ENCODE measurements around the gene AGBL1.

Gene AGBL1

DNA sequence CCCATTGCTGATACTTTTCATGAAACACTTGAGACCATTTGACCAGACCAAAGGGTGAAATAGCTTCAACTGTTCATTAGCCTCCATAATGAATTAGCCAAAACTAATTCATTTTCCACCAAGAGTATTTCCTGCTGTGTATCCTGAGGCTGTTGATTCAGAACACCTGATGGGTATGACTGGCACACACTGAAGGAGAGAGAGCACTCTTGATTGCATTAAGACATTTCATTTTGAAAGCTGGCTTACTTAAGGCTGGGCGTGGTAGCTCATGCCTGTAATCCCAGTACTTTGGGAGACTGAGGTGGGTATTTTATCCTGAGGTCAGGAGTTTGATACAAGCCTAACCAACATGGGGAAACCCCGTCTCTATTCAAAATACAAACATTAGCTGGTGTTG is 175.6 kb downstream of the AGBL1 start:
- DNase-seq: no peak

GRCh38 chr15:86256628-86257027 is 177.0 kb downstream of the AGBL1 start:
- no peak for DNase-seq

- no peak for DNase-seq
Observed at GRCh38 chr15:86259589-86259988, 179.9 kb downstream of the AGBL1 start.

GRCh38 chr15:86263230-86263629 is 183.6 kb downstream of the AGBL1 start:
- no peak for DNase-seq

DNA sequence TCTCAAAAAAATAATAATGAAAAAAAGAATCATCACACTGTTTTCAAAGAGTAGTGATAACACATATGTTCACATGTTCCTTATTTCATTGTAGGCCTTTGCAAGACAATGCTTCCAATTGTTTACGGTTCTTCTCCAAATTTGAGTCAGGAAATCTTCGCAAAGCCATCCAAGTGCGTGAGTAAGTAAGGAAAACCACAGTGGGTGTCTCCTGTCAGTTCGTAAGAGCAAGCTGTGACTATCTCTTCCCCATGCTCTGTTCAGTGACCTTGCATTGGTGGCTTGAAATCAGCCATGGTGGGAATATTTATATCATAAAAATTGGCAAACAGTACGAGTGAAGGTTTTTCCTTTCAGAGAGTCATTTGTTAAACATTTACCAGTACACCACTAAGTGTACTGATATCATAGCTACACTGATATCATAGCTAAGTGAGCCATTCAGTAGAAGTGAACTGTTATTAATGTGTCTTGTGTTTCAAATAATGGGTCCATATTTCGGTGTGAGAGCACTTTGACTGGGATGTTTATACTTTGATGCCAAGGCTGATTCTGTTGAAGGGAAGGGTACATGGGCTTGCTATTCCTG is 187.3 kb downstream of the AGBL1 start:
- no peak for DNase-seq

GRCh38 chr15:86267892-86268291 is 188.2 kb downstream of the AGBL1 start:
- DNase-seq: no peak

GRCh38 chr15:86268558-86268957 is 188.9 kb downstream of the AGBL1 start:
- no peak for DNase-seq

DNA sequence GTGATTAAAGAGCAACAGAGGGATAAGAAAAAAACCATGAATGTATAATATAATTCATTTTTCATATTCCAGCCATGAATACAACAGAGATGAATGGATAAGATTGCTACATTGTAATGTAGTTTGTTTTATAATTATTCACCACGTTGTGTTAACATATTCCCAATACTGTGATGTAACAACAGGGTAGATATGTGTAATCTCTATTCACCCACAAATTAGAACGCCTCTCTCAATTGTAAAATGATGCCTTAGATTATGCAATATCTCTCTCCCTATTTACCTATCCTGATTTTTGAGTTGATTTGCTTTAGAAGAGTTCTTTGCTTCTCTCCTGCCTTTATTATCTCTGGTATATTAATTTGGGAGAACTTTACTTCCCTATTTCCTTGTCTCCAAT is 193.6 kb downstream of the AGBL1 start:
- DNase-seq: no peak

DNA sequence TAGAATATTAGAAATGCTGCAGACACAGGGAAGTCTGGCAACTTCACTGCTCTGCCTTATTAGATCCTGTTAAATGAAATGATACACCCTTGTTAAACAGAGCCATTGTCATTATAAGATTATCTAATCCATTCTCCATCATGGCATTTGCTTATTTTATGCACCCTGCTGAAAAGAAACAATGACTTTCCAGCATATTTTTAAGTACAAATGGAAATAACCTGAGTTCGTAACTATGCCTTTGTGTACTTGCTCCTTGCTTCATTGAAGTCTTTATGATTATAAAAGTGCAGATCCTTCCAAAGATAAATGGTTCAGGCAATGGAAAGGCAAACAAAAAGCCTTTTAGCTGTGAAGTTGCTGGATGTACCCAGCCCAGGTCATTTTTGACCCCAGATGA is 195.7 kb downstream of the AGBL1 start:
- no peak for DNase-seq

DNA sequence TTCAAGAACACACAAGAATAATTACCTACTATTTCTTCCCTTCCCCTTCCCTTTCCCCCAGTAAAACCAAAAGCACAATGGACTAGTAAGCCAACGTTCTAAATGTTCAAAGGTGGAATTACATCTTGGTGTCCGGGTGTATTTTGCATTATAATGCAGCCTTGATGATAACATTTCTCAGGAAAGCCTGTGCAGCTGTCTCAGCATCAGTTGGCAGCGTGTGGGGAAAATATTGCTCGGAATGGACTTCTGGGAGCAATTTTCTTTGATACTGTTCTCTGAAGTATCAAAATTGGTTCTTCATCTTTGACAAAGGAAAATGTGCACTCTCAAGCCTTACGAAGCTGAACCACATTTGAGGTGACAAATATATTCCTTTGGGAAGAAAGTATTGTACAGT is 198.9 kb downstream of the AGBL1 start:
- DNase-seq: no peak

DNA sequence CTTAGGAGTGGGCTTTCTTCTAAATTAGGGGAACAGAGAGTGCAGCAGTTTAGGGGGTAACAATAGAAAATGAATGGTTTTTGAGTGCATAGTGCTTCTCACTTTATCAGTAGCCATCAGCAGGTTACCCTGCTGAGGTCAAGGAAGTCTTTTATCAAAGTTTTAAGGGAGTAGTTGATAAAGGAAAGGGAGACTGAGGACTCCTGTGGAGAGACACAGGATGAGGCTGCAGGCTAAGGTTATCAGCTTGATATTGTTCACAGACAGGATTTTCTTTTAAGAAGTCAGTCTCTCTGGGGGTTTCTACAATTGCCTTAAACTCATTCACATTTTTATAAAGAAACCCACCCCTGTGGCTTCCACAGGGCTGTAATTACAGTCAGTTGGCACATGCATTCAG is 205.0 kb downstream of the AGBL1 start:
- no peak for DNase-seq

DNA sequence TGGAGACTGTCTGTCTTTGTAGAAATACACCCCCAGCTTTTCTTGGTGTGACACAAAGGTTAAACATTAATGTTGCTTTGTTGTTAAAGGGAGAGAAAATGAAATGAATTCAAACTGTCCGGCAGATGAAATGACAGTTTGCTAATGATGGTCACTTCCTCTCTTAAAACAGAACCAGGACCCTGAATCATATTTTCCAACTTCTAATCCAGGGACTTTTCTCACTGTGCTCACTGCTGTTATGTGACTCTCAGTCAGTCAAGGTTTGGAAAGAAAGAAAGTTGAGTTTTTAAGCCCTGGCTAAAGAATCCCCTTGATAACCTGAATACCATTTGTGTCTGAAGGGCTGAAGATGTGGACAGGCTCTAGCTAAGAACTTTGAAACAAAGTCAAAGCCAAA is 215.8 kb downstream of the AGBL1 start:
- DNase-seq: no peak

DNA sequence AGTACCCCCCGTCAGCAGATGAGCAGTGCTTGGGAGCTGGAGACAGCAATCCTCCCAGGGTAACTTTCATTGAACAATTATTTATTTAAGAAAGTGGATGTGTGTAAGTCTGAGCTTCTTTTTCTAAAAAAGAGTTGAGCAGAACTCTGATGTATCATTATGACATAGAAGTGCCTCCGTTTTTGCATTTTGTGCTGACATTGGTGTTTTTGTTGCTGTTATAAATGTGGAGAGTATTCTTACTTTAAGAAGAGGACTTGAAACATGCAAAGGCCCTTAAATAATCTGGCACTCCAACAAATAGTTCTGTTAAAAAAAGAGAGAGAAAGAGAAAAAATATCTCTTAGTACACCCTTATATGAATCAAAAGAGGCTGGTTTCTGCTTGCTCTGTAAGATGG is 217.1 kb downstream of the AGBL1 start:
- DNase-seq: no peak

GRCh38 chr15:86300390-86301125 is 220.9 kb downstream of the AGBL1 start:
- no peak for DNase-seq

DNA sequence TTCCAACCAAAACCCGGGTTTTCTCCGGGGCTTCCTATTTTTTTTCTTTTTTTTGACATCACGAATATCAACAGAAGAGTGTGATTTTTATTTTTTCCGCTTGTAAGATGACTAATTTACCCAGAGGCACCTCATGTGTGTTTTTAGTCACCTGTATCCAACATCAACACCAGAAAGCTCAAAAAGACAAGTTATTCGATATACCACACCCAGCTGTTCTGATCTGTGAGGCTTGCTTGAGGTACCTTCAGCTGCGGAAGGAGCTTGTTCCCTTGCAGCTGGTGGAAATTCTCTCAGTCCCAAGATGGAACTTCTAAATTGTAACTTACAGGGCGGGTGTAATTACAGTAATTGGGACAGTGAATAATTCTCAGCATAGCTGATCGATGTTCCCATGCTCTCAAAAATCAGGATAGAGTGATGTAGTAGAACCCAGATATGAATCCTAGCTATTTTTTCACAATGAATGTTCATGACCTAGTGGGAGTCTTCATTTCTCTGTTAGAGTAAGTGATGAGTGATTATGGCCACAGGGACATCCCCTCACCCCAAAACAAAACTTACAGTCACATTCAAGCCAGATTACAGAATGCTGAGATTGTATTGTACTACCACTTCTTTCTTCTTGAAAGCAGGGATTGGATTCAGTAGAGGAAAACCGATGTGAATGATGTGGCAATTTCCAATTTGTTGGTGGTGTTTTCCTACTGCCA is 232.1 kb downstream of the AGBL1 start:
- no peak for DNase-seq

DNA sequence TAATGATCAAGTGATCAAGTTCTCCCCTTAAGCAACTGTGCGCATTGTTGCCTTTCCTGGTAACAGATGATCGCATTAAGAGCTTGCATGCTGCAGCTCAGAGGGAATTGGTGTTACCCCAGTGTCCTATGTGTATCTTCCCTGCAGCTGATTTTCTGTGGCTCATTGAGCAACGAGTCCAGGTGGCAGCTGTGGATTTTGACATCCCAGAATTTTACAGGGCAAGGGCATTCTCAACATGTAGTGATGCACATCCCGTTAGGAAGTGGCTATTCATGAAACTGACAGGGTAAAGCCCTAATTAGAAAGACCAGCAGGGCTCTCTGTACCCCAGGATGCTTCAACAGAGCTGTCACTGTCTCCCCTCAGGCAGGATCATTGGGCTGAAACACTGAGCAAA is 232.8 kb downstream of the AGBL1 start:
- DNase-seq: no peak

- DNase-seq: no peak
Observed at GRCh38 chr15:86316216-86316615, 236.5 kb downstream of the AGBL1 start.

- no peak for DNase-seq
Observed at GRCh38 chr15:86316726-86317383, 237.2 kb downstream of the AGBL1 start.

DNA sequence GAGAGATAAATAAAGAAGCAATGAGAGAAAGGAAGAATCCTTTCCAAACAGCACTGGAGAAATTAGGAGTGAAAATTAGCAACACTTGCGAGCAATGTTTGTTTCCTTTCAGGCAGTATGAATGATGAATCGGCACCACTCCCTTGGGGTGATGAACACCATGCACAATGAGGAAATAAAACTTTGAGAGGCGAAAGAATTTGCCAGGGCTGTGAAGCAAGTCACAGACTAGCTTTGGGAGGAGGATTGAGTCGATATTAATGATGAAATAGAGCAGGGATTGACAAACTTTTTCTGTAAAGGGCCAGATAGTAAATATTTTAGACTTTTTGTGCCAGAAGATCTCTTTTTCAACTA is 237.7 kb downstream of the AGBL1 start:
- no peak for DNase-seq

DNA sequence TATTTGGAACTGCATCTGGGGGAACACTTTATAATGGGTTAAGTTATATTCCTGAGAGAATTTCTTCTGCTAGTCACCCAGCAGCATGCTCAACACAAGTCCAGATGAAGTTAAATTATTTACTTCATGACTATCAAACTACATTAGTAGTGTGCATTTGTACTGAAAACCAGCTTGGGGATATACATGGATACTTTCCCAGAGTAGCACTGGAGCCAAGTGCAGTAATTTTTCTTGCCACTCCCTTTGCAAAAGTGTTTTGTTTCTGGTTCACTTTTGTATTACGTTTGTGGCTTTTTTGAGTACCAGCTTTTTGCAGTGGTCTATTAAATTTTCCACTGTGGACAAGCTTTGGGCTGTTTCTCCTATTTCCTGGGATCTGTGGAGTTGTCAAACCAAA is 243.0 kb downstream of the AGBL1 start:
- DNase-seq: no peak

DNA sequence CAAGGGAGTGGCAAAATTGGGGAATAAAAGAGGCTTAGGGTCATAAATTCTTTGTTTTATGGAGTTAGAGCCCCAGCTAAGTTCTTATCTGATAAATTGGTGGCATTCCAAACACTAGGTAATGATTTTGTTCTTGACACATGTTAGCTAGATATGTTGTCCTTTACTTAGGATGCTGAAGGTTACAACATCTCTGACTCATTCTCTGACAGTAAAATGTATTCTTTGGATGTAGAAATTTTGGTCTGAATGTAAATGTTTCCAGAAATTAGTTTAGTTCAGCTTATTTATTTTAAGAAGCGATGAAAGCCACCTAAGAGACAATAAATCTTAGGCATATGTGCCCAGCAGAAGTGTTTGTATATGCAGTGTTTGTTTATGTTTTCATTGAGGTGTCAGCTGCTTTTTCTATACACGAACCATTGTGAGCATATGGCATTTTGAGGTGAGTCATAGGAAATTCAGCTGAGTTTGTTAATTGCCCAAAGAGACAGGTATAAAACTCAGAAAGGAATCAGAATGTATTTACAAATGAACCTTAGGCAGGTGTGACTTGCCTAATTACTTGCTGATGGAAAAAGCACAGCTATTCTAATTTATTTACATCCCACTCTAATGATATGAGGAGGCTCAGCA is 247.7 kb downstream of the AGBL1 start:
- DNase-seq: no peak

DNA sequence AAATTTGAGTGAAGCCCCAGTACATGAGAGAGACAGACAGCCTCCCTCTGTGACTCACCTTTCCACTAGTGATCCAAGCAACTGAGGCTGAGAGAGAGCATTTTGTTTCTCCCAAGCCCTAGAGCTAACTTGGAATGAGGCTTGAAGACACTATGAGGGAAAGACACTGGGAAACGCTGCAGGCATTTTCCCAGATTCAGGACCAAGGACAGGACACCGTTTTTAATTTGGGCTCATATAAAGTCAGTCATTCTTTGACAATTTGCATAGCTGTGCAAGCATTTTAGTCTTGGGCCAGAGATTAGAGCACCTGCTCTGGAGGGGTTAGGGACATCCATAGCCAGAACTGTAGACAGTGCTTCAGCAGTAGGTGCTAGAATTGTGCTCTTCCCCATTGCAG is 249.0 kb downstream of the AGBL1 start:
- no peak for DNase-seq

- no peak for DNase-seq
Observed at GRCh38 chr15:86329311-86330013, 249.8 kb downstream of the AGBL1 start.

Measured in stimulated activated CD8-positive, alpha-beta memory T cell treated with anti-CD3 and anti-CD28 coated beads, Interleukin-4, amount 100 ng/mL, for 48 hours (primary cell).